NCI-H2081 (cell line): ENCODE measurements around the gene LEUTX.
"Not testable (repeated sequence)": the region's sequence is repeated elsewhere in the genome, so short reads cannot be mapped to it uniquely, and the experiment has no call there.

Source experiments
- DNase-seq, 2 experiments: peaks; one replicate each; lab custom pipeline; 2025; lab: John Stamatoyannopoulos, UW

The LEUTX gene

GRCh38 chr19:39778763-39779162 lies at the start of gene LEUTX:
LEUTX (plus strand) TSS chr19:39778854; CDS start chr19:39778921, 67 bp downstream.
- no peak for DNase-seq

- DNase-seq = no peak
Measured at GRCh38 chr19:39729594-39729993, 49.1 kb upstream of the LEUTX start.

GRCh38 chr19:39731685-39732084 lies 47.0 kb upstream of the LEUTX start:
- DNase-seq = no peak

- DNase-seq = no peak
Measured at GRCh38 chr19:39733841-39734240, 44.8 kb upstream of the LEUTX start.

GRCh38 chr19:39735688-39736087 lies 43.0 kb upstream of the LEUTX start:
- DNase-seq = no peak

GRCh38 chr19:39736088-39736487 lies 42.6 kb upstream of the LEUTX start:
- no peak for DNase-seq

- DNase-seq = no peak
Measured at GRCh38 chr19:39737351-39737750, 41.3 kb upstream of the LEUTX start.

- DNase-seq = no peak
Measured at GRCh38 chr19:39737891-39738290, 40.8 kb upstream of the LEUTX start, which contains the start of gene CLC. CLC (minus strand) TSS chr19:39738029; CDS start chr19:39737952, 77 bp downstream.

GRCh38 chr19:39738814-39739213 lies 39.8 kb upstream of the LEUTX start:
- DNase-seq = no peak

GRCh38 chr19:39740395-39740794 lies 38.3 kb upstream of the LEUTX start:
- no peak for DNase-seq

GRCh38 chr19:39745643-39746042 lies 33.0 kb upstream of the LEUTX start:
- DNase-seq = no peak

GRCh38 chr19:39746836-39747529 lies 31.7 kb upstream of the LEUTX start:
- DNase-seq = no peak

- no peak for DNase-seq
Measured at GRCh38 chr19:39749981-39750380, 28.7 kb upstream of the LEUTX start.

GRCh38 chr19:39752390-39752789 lies 26.3 kb upstream of the LEUTX start:
- no peak for DNase-seq

- no peak for DNase-seq
Measured at GRCh38 chr19:39752795-39753194, 25.9 kb upstream of the LEUTX start.

GRCh38 chr19:39754544-39754943 lies 24.1 kb upstream of the LEUTX start:
- DNase-seq = no peak

GRCh38 chr19:39754971-39755370 lies 23.7 kb upstream of the LEUTX start:
- no peak for DNase-seq

- DNase-seq = no peak
Measured at GRCh38 chr19:39759457-39760184, 19.0 kb upstream of the LEUTX start.

GRCh38 chr19:39761851-39762250 lies 16.8 kb upstream of the LEUTX start:
- DNase-seq = not testable (repeated sequence)

GRCh38 chr19:39765091-39766076 lies 13.3 kb upstream of the LEUTX start:
- peak; percentile 24 to 27 for DNase-seq

- DNase-seq = no peak
Measured at GRCh38 chr19:39768334-39768733, 10.3 kb upstream of the LEUTX start.

GRCh38 chr19:39768786-39769185 lies 9.9 kb upstream of the LEUTX start:
- no peak for DNase-seq
